Natural killer cell (primary cell): ENCODE data around the gene LNX1. TPM values are rescaled to one million over a fixed set of nuclear protein-coding genes. Genes with fewer than 3 reads are reported as not detected.

Source experiments
- ATAC-seq, 3 donors: fragments of 150-1000 bp in 2 of 3; fragments of 200-7000 bp in 1 of 3; cut with Tn5 transposase; 1 replicate in 1 of 3; 2 replicates in 2 of 3; pipeline ENCODE4 v1.10.0; 2021; ENCODE audit warnings: mild to moderate bottlenecking in 2 of 3, moderate library complexity in 2 of 3
- DNase-seq, 2 donors: peaks; one replicate each; pipeline versions ENCODE4 v3.0.0 to v3.0.0-alpha.2; 2013 to 2021; ENCODE audit warnings: mixed read lengths in 1 of 2
- H3K27ac ChIP-seq: one replicate; pipeline ENCODE4 v1.5.1; 2013; ENCODE audit warnings: mild to moderate bottlenecking, low read length
- H3K27me3 ChIP-seq: one replicate; pipeline ENCODE4 v1.6.1; 2013; ENCODE audit warnings: low read length; ENCODE audit not compliant: control insufficient read depth, insufficient read depth
- H3K36me3 ChIP-seq: one replicate; pipeline ENCODE4 v1.6.1; 2013; ENCODE audit warnings: low read length; ENCODE audit not compliant: control insufficient read depth, insufficient read depth
- H3K4me1 ChIP-seq: one replicate; pipeline ENCODE4 v1.6.1; 2013; ENCODE audit warnings: low read length; ENCODE audit not compliant: control insufficient read depth, insufficient read depth
- H3K4me3 ChIP-seq: one replicate; pipeline ENCODE4 v1.5.1; 2013; ENCODE audit warnings: low read length
- H3K9me3 ChIP-seq: one replicate; pipeline ENCODE4 v1.6.1; 2013; ENCODE audit warnings: low read length; ENCODE audit not compliant: control insufficient read depth, insufficient read depth
- H3K27ac Mint-ChIP-seq, 2 donors: one replicate each; pipeline ENCODE4 v1.8.0; 2022; ENCODE audit warnings: mild to moderate bottlenecking in 2 of 2, mixed read lengths in 2 of 2, moderate library complexity in 1 of 2
- H3K27me3 Mint-ChIP-seq, 2 donors: one replicate each; pipeline ENCODE4 v1.8.0; 2022; ENCODE audit warnings: low read depth in 2 of 2, mixed read lengths in 2 of 2
- H3K36me3 Mint-ChIP-seq: one replicate; pipeline ENCODE4 v1.8.0; 2022; ENCODE audit warnings: mixed read lengths
- H3K4me1 Mint-ChIP-seq, 2 donors: one replicate each; pipeline ENCODE4 v1.8.0; 2022; ENCODE audit warnings: mixed read lengths in 2 of 2
- H3K4me3 Mint-ChIP-seq: one replicate; pipeline ENCODE4 v1.8.0; 2022; ENCODE audit warnings: mild to moderate bottlenecking, moderate library complexity, mixed read lengths
- H3K9me3 Mint-ChIP-seq, 2 donors: one replicate each; pipeline ENCODE4 v1.8.0; 2022; ENCODE audit warnings: mixed read lengths in 2 of 2
- WGBS: methylation state at CpG from one replicate; pipeline ENCODE4 v1.1.7; 2013; ENCODE audit warnings: missing lambda C conversion rate; ENCODE audit not compliant: insufficient coverage; 5-methylcytosine and 5-hydroxymethylcytosine counted together
- intact Hi-C: fragments of 100-400 bp; cut with micrococcal nuclease; formaldehyde crosslinking; loops from one replicate; pipeline ENCODE4 v1.14.2; 2022
- total RNA-seq, 4 donors: library from RNA; stranded (reverse); fragments of 120-200 nt in 1 of 4; gene quantifications; one replicate each; pipeline versions ENCODE4 v1.2.3 to v1.2.4, GENCODE V29; 2013 to 2022
- TF ChIP-seq, protein P1 (sequence below): fragments of 200-600 bp; IDR thresholded peaks from one replicate; pipeline ENCODE4 v1.8.0; 2022; ENCODE audit warnings: antibody characterized with exemption

Gene LNX1
- total RNA-seq, 3 donors from 2014 or later (not counting 1 experiment from before 2014, with no cell fraction given), result not detected

DNA sequence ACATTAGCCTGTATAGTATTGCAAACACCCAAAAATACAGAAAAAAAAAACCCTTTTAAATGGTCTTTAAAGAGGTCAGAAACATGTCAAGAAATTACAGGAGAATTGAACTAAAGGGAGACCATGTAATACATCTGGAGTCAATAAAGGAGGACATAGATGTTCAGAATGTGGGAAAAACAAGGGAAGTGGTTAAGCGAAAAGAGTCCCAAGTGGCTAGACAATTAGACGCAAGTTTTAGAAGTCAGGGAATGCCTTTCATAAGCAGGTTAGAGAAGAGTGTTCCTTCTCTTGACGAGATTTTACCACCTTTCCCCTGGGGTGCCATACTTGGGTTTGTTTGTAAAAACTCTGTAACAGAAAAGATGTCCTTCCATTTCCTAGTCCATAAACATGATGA, 7.8 kb downstream of the LNX1 start:
- Mint-ChIP-seq H3K27ac (no peak overlapping the region), H3K4me1 (no peaks in the 10 kb centered on the region), H3K4me3 (no peak overlapping the region), H3K9me3 (no peaks in the 10 kb centered on the region), H3K27me3 (peaks cover 0 to 2% of the 10 kb centered on the region in 2 donors), H3K36me3 (no peaks in the 10 kb centered on the region)
- no peak for DNase-seq
- H3K4me3 ChIP-seq, result no peak overlapping the region
- no peaks in the 10 kb centered on the region for H3K9me3 ChIP-seq
- intact Hi-C loops, result no loop called here
- no peak for ATAC-seq
- no peaks in the 10 kb centered on the region for H3K4me1 ChIP-seq
- H3K27ac ChIP-seq, result no peak overlapping the region
- H3K27me3 ChIP-seq, result no peaks in the 10 kb centered on the region
- 70% methylated on average over 3 of the region's 3 CpGs for WGBS
- TF ChIP-seq, protein P1, sequence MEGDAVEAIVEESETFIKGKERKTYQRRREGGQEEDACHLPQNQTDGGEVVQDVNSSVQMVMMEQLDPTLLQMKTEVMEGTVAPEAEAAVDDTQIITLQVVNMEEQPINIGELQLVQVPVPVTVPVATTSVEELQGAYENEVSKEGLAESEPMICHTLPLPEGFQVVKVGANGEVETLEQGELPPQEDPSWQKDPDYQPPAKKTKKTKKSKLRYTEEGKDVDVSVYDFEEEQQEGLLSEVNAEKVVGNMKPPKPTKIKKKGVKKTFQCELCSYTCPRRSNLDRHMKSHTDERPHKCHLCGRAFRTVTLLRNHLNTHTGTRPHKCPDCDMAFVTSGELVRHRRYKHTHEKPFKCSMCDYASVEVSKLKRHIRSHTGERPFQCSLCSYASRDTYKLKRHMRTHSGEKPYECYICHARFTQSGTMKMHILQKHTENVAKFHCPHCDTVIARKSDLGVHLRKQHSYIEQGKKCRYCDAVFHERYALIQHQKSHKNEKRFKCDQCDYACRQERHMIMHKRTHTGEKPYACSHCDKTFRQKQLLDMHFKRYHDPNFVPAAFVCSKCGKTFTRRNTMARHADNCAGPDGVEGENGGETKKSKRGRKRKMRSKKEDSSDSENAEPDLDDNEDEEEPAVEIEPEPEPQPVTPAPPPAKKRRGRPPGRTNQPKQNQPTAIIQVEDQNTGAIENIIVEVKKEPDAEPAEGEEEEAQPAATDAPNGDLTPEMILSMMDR, result no peak
- no peaks in the 10 kb centered on the region for H3K36me3 ChIP-seq

DNA sequence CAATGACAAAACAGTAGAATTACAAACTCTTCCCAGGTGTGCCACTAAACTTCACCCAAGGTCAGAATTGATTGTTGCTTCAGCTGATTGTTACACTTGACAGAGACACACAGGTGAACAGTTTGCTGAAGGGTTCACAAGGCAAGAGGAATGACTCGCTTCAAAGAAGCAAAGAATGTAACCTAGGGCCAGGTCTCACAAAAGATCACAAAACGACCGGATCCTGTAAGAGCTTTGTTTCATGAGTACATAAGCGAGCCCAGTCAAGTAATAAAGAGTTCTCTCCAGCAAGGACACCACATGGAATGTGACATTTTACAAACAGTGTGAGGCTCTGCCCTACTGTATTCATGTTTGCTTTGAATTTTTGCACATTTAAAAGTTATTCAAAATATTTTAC, 9.1 kb downstream of the LNX1 start:
- no peak for ATAC-seq
- Mint-ChIP-seq H3K9me3 (no peaks in the 10 kb centered on the region), H3K27me3 (peaks cover 0 to 2% of the 10 kb centered on the region in 2 donors), H3K36me3 (no peaks in the 10 kb centered on the region), H3K4me1 (no peaks in the 10 kb centered on the region), H3K27ac (no peak overlapping the region), H3K4me3 (no peak overlapping the region)
- H3K27ac ChIP-seq, result no peak overlapping the region
- H3K9me3 ChIP-seq, result no peaks in the 10 kb centered on the region
- DNase-seq, result no peak
- intact Hi-C loops, result no loop called here
- no peaks in the 10 kb centered on the region for H3K27me3 ChIP-seq
- no peaks in the 10 kb centered on the region for H3K36me3 ChIP-seq
- no peaks in the 10 kb centered on the region for H3K4me1 ChIP-seq
- TF ChIP-seq, protein P1, result no peak
- no peak overlapping the region for H3K4me3 ChIP-seq
- WGBS, result 87% methylated on average over 4 of the region's 4 CpGs

DNA sequence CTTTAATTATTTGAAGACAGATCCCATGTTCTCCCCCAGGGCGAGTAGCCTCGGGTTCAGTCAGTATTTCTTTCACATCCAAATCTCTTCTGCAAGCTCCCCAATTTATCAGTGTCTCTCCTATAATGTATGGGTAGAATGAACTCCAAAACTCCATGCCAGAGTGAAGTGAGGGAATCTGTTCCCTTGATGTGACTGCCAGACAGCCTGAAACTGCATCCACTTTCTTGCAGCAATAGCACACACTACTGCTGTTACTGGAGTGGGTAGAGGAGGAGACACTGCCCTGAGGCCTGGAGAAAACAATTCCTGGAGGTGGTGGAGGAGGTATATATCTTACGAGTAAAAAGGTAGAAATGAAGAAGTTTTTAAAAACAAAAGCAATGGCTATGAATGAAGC, 11.0 kb downstream of the LNX1 start:
- Mint-ChIP-seq H3K4me3 (no peak overlapping the region), H3K4me1 (no peaks in the 10 kb centered on the region), H3K9me3 (no peaks in the 10 kb centered on the region), H3K36me3 (no peaks in the 10 kb centered on the region), H3K27me3 (peaks cover 0 to under 1% of the 10 kb centered on the region in 2 donors), H3K27ac (no peak overlapping the region)
- intact Hi-C loops, result no loop called here
- 84% methylated on average over 2 of the region's 3 CpGs for WGBS
- Histone ChIP-seq H3K27me3 (no peaks in the 10 kb centered on the region), H3K36me3 (no peaks in the 10 kb centered on the region), H3K27ac (no peak overlapping the region), H3K9me3 (no peaks in the 10 kb centered on the region), H3K4me3 (no peak overlapping the region), H3K4me1 (no peaks in the 10 kb centered on the region)
- ATAC-seq (no peak), DNase-seq (no peak)
- TF ChIP-seq, protein P1, result no peak

DNA sequence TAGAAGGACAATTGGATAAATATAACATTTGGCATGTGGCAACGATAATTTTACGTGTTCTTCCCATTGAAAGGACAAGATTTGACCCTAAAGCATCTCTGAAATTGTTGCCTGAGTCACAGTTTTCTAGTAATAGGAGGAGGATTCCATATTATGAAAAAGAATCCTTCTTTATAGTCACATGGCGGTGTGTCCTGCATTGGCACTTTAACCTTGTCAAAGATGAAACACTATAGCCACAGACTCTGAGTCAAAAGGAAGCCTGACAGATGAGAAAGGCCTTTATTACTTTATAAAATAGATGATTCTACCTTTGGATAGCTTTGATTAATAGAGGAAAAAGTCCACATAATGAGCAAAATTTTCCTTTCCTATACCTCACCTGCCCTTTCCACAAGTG, 11.5 kb downstream of the LNX1 start:
- H3K4me1 Mint-ChIP-seq, result no peaks in the 10 kb centered on the region
- H3K27ac Mint-ChIP-seq, result no peak overlapping the region
- ATAC-seq (no peak), DNase-seq (no peak)
- no peaks in the 10 kb centered on the region for H3K4me1 ChIP-seq
- H3K27me3 ChIP-seq, result no peaks in the 10 kb centered on the region
- H3K4me3 ChIP-seq, result no peak overlapping the region
- intact Hi-C loops, result no loop called here
- no peak overlapping the region for H3K27ac ChIP-seq
- no peak overlapping the region for H3K4me3 Mint-ChIP-seq
- TF ChIP-seq, protein P1, result no peak
- no peaks in the 10 kb centered on the region for H3K27me3 Mint-ChIP-seq
- H3K36me3 ChIP-seq, result no peaks in the 10 kb centered on the region
- WGBS, result 100% methylated on average over 3 of the region's 3 CpGs
- H3K36me3 Mint-ChIP-seq, result no peaks in the 10 kb centered on the region
- no peaks in the 10 kb centered on the region for H3K9me3 ChIP-seq
- H3K9me3 Mint-ChIP-seq, result no peaks in the 10 kb centered on the region
